GM19025 (cell line): ENCODE measurements around the gene GRXCR1.
A peak's percentile ranks its signal among the peaks of the same experiment; 100 is the strongest.

Experiments
- ATAC-seq: cut with Tn5 transposase; IDR thresholded peaks from one replicate; pipeline ENCODE4 v1.9.1; 2021; ENCODE audit warnings: mild to moderate bottlenecking, low read depth, moderate library complexity; ENCODE audit not compliant: unreplicated experiment

Gene GRXCR1

GRCh38 chr4:42925921-42926320 lies 33.4 kb downstream of the GRXCR1 start:
- ATAC-seq = no peak

GRCh38 chr4:42927946-42928345 lies 35.4 kb downstream of the GRXCR1 start:
- ATAC-seq = no peak

GRCh38 chr4:42928582-42928981 lies 36.1 kb downstream of the GRXCR1 start:
- ATAC-seq = no peak

- no peak for ATAC-seq
Observed at GRCh38 chr4:42942216-42942615, 49.7 kb downstream of the GRXCR1 start.

- no peak for ATAC-seq
Observed at GRCh38 chr4:42945874-42946273, 53.4 kb downstream of the GRXCR1 start.

GRCh38 chr4:42953321-42953720 lies 60.8 kb downstream of the GRXCR1 start:
- no peak for ATAC-seq

GRCh38 chr4:42954963-42955669 lies 62.6 kb downstream of the GRXCR1 start:
- no peak for ATAC-seq

GRCh38 chr4:42955746-42956505 lies 63.4 kb downstream of the GRXCR1 start:
- no peak for ATAC-seq

- ATAC-seq = no peak
Observed at GRCh38 chr4:42965326-42965725, 72.8 kb downstream of the GRXCR1 start.

GRCh38 chr4:42985976-42986375 lies 93.5 kb downstream of the GRXCR1 start:
- no peak for ATAC-seq

- ATAC-seq = peak; percentile 63
Observed at GRCh38 chr4:42995343-42995944, 102.9 kb downstream of the GRXCR1 start.

GRCh38 chr4:43008793-43009192 lies 116.3 kb downstream of the GRXCR1 start:
- ATAC-seq = no peak

GRCh38 chr4:43014256-43014655 lies 121.7 kb downstream of the GRXCR1 start:
- ATAC-seq = no peak

GRCh38 chr4:43041632-43042031 lies 149.1 kb downstream of the GRXCR1 start:
- no peak for ATAC-seq

GRCh38 chr4:43047058-43047457 lies 154.5 kb downstream of the GRXCR1 start:
- ATAC-seq = no peak

GRCh38 chr4:43048570-43048969 lies 156.1 kb downstream of the GRXCR1 start:
- ATAC-seq = no peak

- no peak for ATAC-seq
Observed at GRCh38 chr4:43049326-43049725, 156.8 kb downstream of the GRXCR1 start.

GRCh38 chr4:43066415-43066814 lies 173.9 kb downstream of the GRXCR1 start:
- no peak for ATAC-seq

GRCh38 chr4:43071069-43071468 lies 178.6 kb downstream of the GRXCR1 start:
- ATAC-seq = no peak
